ENCODE data around the gene TBCD.

The TBCD gene

DNA sequence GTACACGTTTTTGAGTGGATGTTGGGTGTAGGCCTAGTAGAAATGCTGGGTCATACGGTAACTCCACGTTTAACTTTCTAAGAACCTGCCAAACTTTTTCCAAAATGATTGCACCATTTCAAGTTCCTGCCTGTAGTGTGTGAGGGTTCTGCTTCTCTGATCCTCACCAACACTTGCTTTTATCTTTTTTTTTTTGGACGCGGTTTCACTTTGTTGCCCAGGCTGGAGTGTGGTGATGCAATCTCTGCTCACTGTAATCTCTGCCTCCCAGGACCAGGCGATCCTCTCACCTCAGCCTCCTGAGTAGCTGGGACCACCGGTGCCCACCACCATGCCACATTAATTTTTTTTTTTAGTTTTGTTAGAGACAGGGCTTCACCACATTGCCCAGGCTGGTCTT lies 64.5 kb downstream of the TBCD start:
- Histone ChIP-seq H4K20me1 (peaks cover 0 to 46% (median 9%) of the 10 kb centered on the region in 11 experiments; a peak in 16 of 22 replicates), H3K4me1 (peaks cover 39 to 75% (median 72%) of the 10 kb centered on the region in 10 experiments), H3K9me3 (replicated peaks in 1 of 11) (peaks cover 9 to 21% (median 14%) of the 10 kb centered on the region in 11 experiments; a peak in 21 of 22 replicates), H3K4me3 (no peak overlapping the region), H3K27ac (peak overlapping the region in 7 of 11 experiments; percentile 10 to 45 (median 35); a peak in 6 of 22 replicates), H3K9ac (no peak overlapping the region; a peak in 2 of 22 replicates), H3K4me2 (peak overlapping the region; percentile 14 to 77 (median 63); a peak in 21 of 22 replicates), H3K27me3 (peaks cover 0 to 19% (median 0%) of the 10 kb centered on the region in 11 experiments; a peak in 8 of 22 replicates), H3K36me3 (peaks cover 28 to 68% (median 52%) of the 10 kb centered on the region in 11 experiments)
- peak in 7 of 11 experiments; percentile 24 to 84 (median 72); a peak in 10 of 22 replicates for TF ChIP-seq Cebpa-rat (IDR thresholded peaks at IDR 0.05)

DNA sequence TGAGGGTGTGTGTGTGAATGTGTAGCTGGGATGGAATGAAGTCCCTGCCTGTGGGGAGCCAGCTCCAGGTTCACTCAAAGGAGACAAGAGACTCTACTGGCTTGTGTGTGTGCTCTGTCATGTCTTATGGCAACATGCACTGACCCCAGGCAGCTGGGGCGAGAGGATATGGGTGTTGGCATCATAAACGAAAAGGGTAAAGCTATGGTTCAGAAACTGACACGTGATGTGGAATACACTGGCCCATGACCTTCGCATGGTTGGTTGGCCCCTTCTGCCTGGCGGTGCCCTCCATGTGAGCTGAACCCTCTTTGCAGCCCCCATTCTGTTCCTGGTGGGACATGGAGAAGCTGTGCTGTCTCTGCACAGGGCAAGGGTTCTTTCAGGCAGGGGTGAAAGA lies 66.1 kb downstream of the TBCD start:
- Histone ChIP-seq H3K4me3 (no peak overlapping the region), H3K9me3 (replicated peaks in 1 of 11) (peaks cover 9 to 21% (median 14%) of the 10 kb centered on the region in 11 experiments; a peak in 21 of 22 replicates), H3K4me1 (peaks cover 26 to 60% (median 57%) of the 10 kb centered on the region in 10 experiments), H3K4me2 (peak overlapping the region in 10 of 11 experiments; percentile 15 to 68 (median 64); a peak in 18 of 22 replicates), H3K27me3 (peaks cover 0 to 3% (median 0%) of the 10 kb centered on the region in 11 experiments; a peak in 7 of 22 replicates), H3K27ac (peak overlapping the region in 4 of 11 experiments; percentile 3 to 39 (median 15); a peak in 5 of 22 replicates), H4K20me1 (peaks cover 0 to 30% (median 0%) of the 10 kb centered on the region in 11 experiments; a peak in 4 of 22 replicates), H3K36me3 (peaks cover 41 to 84% (median 62%) of the 10 kb centered on the region in 11 experiments), H3K9ac (0 out of 22 replicates have a peak overlapping the region, but pooled peaks of 2 of the 11 experiments have one; percentile 3 to 4)
- TF ChIP-seq Cebpa-rat (IDR thresholded peaks at IDR 0.05) = no peak

DNA sequence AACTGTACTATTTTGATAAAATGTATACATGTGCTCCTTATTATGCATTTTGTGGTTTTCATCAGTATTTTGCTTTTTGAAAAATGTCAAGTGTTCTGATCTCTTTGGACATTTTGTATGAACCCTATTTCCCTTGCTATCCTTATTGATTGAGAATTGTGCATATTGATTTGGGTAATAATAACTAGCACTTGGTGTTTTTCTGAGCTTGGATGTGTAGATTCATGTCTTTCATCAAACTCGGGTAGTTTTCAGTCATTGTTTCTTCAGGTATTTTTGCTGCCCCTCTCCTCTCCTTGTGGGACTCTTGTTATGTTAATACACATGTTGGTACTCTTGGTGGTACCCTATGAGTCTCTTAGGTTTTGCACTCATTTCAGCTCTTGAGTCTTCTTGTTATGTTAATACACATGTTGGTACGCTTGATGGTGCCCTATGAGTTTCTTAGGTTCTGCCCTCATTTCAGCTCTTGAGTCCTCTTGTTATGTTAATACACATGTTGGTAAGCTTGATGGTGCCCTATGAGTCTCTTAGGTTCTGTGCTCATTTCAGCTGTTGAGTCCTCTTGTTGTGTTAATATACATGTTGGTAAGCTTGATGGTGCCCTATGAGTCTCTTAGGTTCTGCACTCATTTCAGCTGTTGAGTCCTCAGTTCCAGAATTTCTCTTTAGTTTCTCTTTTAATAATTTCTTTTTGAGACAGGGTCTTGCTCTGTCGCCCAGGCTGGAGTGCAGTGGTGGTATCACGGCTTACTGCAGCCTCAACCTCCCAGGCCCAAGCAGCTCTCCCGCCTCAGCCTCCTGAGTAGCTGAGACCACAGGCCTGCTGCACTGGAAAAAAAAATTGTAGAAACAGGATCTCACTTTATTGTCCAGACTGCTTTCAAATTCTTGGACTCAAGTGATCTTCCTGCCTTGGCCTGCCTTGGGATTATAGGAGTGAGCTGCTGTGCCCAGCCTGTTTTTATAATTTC lies 68.7 kb downstream of the TBCD start:
- no peaks in the 10 kb centered on the region for H3K27me3 ChIP-seq

DNA sequence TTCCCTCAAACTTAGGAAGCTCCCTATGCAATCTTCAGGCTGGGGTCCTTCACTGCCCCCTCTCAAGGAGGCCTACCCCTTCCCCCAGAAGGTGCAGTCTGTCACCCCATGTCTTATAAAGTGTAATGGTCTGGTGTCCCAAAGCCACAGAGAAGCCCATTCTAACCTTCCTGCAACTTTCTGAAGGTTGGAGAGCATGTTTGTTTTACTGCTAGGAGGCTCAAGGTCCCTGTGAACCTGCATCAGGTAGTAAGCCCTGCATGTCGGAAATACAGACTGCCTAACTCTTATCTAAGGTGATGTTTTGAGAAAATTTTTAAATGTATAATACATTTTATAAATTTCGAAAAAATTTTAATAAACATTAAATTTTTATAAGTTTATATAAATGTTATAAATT lies 69.7 kb downstream of the TBCD start:
- Histone ChIP-seq H3K27me3 (no peaks in the 10 kb centered on the region), H3K4me3 (no peak overlapping the region), H3K4me2 (no peak overlapping the region), H3K9me3 (replicated peaks in 1 of 11) (peaks cover 7 to 16% (median 12%) of the 10 kb centered on the region in 11 experiments; a peak in 21 of 22 replicates), H3K36me3 (peaks cover 24 to 72% (median 47%) of the 10 kb centered on the region in 11 experiments), H3K9ac (no peak overlapping the region), H3K4me1 (peaks cover 11 to 33% (median 31%) of the 10 kb centered on the region in 10 experiments), H4K20me1 (peaks cover 0 to 25% (median 0%) of the 10 kb centered on the region in 11 experiments; a peak in 5 of 22 replicates), H3K27ac (no peak overlapping the region)
- TF ChIP-seq Cebpa-rat (IDR thresholded peaks at IDR 0.05) = no peak

More for the DNA sequence above, 68.7 kb downstream of the TBCD start:
- Histone ChIP-seq H3K4me3 (no peak overlapping the region), H4K20me1 (peaks cover 0 to 25% (median 0%) of the 10 kb centered on the region in 11 experiments; a peak in 5 of 22 replicates), H3K9me3 (replicated peaks in 1 of 11) (peaks cover 9 to 21% (median 14%) of the 10 kb centered on the region in 11 experiments; a peak in 21 of 22 replicates), H3K9ac (no peak overlapping the region), H3K36me3 (peaks cover 30 to 75% (median 55%) of the 10 kb centered on the region in 11 experiments), H3K27ac (no peak overlapping the region), H3K4me2 (no peak overlapping the region), H3K4me1 (peaks cover 21 to 43% (median 41%) of the 10 kb centered on the region in 10 experiments)
- TF ChIP-seq Cebpa-rat (IDR thresholded peaks at IDR 0.05) = no peak

DNA sequence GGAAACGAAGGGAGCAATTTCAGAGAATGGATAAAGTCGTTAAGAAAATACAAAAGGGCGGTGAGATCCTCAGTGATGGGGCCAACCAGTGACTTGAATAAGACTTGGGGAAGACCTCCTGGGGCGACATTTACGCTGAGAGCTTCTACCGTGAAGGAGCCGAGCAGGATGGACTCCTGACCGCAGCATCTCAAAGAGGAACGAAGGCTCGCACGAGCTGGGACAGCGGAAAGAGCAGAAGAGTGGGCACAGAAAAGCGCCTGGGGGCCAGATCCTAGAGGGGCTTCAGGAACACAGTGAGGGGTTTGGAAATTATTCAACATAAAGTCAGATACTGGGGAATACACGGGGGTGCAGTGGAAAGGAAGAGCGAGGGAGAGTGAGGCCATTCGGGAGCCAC lies 70.4 kb downstream of the TBCD start:
- H3K9ac ChIP-seq = no peak overlapping the region
- H3K4me2 ChIP-seq = no peak overlapping the region
- no peak overlapping the region for H3K4me3 ChIP-seq
- H3K27ac ChIP-seq = no peak overlapping the region
- no peak for TF ChIP-seq Cebpa-rat (IDR thresholded peaks at IDR 0.05)
- peaks cover 27 to 73% (median 45%) of the 10 kb centered on the region in 11 experiments for H3K36me3 ChIP-seq
- no peaks in the 10 kb centered on the region for H3K27me3 ChIP-seq
- peaks cover 10 to 32% (median 25%) of the 10 kb centered on the region in 10 experiments; a peak in 19 of 20 replicates for H3K4me1 ChIP-seq
- H4K20me1 ChIP-seq = peaks cover 0 to 30% (median 0%) of the 10 kb centered on the region in 11 experiments; a peak in 5 of 22 replicates
- H3K9me3 ChIP-seq (replicated peaks in 1 of 11) = peaks cover 7 to 16% (median 12%) of the 10 kb centered on the region in 11 experiments; a peak in 21 of 22 replicates

DNA sequence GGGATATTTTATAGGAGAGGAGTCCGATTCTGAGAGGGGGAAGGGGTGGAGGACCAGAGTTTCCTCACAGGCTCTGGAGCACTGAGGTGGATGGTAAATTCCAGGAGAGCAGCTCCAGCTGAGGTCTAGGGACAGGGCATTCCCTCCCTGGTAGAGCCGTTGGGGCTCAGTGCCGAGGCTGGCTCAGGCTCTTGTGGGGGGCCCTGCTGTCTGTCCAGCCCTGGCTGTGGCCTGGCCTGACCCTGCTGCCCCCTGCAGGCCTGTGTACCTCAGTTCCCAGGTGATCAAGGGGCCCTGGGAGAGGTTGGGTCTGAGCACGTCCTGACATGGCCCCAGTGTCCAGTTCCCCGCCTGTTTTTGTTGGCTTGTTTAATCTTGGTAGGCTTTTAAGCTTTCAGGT lies 71.1 kb downstream of the TBCD start:
- peaks cover 10 to 24% (median 17%) of the 10 kb centered on the region in 10 experiments; a peak in 19 of 20 replicates for H3K4me1 ChIP-seq
- H3K9ac ChIP-seq = no peak overlapping the region
- peaks cover 0 to 33% (median 0%) of the 10 kb centered on the region in 11 experiments; a peak in 5 of 22 replicates for H4K20me1 ChIP-seq
- peaks cover 31 to 74% (median 49%) of the 10 kb centered on the region in 11 experiments for H3K36me3 ChIP-seq
- H3K4me3 ChIP-seq = no peak overlapping the region
- no peak overlapping the region for H3K27ac ChIP-seq
- H3K27me3 ChIP-seq = no peaks in the 10 kb centered on the region
- H3K9me3 ChIP-seq (replicated peaks in 1 of 11) = peaks cover 7 to 18% (median 12%) of the 10 kb centered on the region in 11 experiments; a peak in 21 of 22 replicates
- H3K4me2 ChIP-seq = no peak overlapping the region
- no peak for TF ChIP-seq Cebpa-rat (IDR thresholded peaks at IDR 0.05)

DNA sequence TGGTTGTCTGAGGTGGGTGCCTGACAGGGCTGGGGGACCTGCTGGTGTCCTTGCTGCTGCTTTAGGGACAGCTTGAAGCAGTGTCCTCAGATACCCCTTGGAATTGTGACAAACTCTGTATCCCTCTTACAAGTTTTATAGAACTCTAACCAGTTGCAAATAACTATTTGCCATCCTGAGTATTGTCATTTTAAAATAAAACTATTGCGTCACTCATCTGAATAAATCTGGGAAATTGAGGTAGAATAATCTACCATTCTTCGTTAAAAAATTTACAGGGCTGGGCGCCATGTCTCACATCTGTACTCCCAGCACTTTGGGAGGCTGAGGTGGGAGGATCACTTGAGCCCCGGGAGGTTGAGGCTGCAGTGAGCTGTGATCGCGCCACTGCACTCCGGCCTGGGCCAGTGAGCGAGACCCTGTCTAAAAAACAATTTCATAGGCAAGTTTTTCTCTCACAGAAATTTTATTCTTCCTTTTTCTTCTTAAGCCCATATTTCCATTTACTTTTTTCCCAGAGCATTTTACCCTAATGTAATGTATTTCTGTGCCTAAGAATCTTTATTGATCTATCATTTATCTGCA lies 73.8 kb downstream of the TBCD start:
- Histone ChIP-seq H3K4me1 (peaks cover 0 to 15% (median 4%) of the 10 kb centered on the region in 10 experiments; a peak in 11 of 20 replicates), H3K9ac (no peak overlapping the region), H3K27me3 (no peaks in the 10 kb centered on the region), H3K36me3 (peaks cover 26 to 70% (median 52%) of the 10 kb centered on the region in 11 experiments), H4K20me1 (peaks cover 0 to 52% (median 9%) of the 10 kb centered on the region in 11 experiments; a peak in 12 of 22 replicates), H3K4me3 (no peak overlapping the region), H3K4me2 (no peak overlapping the region), H3K27ac (no peak overlapping the region), H3K9me3 (replicated peaks in 1 of 11) (peaks cover 0 to 6% (median 2%) of the 10 kb centered on the region in 11 experiments; a peak in 11 of 22 replicates)
- peak in 5 of 11 experiments; percentile 15 to 73 (median 41); a peak in 5 of 22 replicates for TF ChIP-seq Cebpa-rat (IDR thresholded peaks at IDR 0.05)

DNA sequence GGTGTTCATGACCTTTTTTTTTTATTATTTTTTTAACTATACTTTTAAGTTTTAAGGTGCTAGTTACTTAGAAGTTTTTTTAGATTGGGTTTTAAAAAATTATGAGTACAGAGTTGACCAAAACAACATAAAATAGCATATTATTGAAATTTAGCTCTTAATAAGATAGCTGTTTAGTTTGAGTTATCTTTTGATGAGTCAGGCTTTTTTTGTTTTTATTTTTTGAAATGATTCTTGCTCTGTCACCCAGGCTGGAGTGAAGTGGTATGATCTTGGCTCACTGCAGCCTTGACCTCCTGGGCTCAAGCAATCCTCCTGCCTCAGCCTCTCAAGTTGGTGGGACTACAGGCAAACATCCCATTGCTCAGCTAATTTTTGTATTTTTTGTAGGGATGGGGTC lies 74.3 kb downstream of the TBCD start:
- H3K36me3 ChIP-seq = peaks cover 22 to 69% (median 53%) of the 10 kb centered on the region in 11 experiments
- H3K27ac ChIP-seq = no peak overlapping the region
- H3K9ac ChIP-seq = no peak overlapping the region
- H3K4me3 ChIP-seq = no peak overlapping the region
- peaks cover 0 to 58% (median 14%) of the 10 kb centered on the region in 11 experiments; a peak in 16 of 22 replicates for H4K20me1 ChIP-seq
- peaks cover 0 to 20% (median 10%) of the 10 kb centered on the region in 10 experiments; a peak in 17 of 20 replicates for H3K4me1 ChIP-seq
- no peak for TF ChIP-seq Cebpa-rat (IDR thresholded peaks at IDR 0.05)
- H3K27me3 ChIP-seq = no peaks in the 10 kb centered on the region
- H3K4me2 ChIP-seq = no peak overlapping the region
- H3K9me3 ChIP-seq (replicated peaks in 1 of 11) = peaks cover 0 to 4% (median 0%) of the 10 kb centered on the region in 11 experiments; a peak in 3 of 22 replicates

Measured in BLaER1 treated with 17β-estradiol and CSF1 and Interleukin-3, amounts not matched to agents 10 nM and 100 nM (cell line).